ENCODE results near the gene TMEM219. TPM values are rescaled to one million over a fixed set of nuclear protein-coding genes. Genes with fewer than 3 reads are reported as not detected.
"Not testable (repeated sequence)": the region's sequence is repeated elsewhere in the genome, so short reads cannot be mapped to it uniquely, and the experiment has no call there.

TMEM219 gene
- total RNA-seq, 4 donors from 2014 or later = 48.1 to 120 (median 60.2) TPM

DNA sequence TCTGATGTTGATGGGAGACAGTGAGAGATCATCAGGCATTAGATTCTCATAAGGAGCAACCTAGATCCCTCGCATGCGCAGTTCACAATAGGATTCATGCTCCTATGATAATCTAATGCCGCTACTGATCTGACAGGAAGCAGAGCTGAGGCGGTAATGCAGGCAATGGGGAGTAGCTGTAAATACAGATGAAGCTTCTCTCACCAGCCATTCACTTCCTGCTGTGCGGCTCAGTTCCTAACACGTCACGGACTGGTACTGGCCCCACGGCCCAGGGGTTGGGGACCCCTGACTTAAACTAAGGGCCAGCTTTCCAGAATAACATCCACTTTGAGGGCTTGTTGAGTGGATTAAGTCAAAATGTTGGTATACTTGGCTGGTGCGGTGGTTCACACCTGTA lies 2.6 kb upstream of the TMEM219 start:
- H3K27ac ChIP-seq = no peak overlapping the region
- H3K4me1 ChIP-seq = peaks cover 6 to 12% of the 10 kb centered on the region in 2 donors
- ATAC-seq (no peak), DNase-seq (no peak)
- in situ Hi-C loops (cut with MboI; ENCODE audit: low sequenced_read_pairs in 4 of 4) (no loop called here), intact Hi-C loops (cut with DNase I; ENCODE audit: low total_unique reads) (no loop called here)
- no peaks in the 10 kb centered on the region for H3K9me3 ChIP-seq
- H3K4me3 ChIP-seq = no peak overlapping the region
- no peaks in the 10 kb centered on the region for H3K27me3 ChIP-seq
- TF ChIP-seq, protein P1, sequence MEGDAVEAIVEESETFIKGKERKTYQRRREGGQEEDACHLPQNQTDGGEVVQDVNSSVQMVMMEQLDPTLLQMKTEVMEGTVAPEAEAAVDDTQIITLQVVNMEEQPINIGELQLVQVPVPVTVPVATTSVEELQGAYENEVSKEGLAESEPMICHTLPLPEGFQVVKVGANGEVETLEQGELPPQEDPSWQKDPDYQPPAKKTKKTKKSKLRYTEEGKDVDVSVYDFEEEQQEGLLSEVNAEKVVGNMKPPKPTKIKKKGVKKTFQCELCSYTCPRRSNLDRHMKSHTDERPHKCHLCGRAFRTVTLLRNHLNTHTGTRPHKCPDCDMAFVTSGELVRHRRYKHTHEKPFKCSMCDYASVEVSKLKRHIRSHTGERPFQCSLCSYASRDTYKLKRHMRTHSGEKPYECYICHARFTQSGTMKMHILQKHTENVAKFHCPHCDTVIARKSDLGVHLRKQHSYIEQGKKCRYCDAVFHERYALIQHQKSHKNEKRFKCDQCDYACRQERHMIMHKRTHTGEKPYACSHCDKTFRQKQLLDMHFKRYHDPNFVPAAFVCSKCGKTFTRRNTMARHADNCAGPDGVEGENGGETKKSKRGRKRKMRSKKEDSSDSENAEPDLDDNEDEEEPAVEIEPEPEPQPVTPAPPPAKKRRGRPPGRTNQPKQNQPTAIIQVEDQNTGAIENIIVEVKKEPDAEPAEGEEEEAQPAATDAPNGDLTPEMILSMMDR (IDR thresholded peaks at IDR 0.05 in 4 of 5, conservative IDR thresholded peaks at IDR 0.05 in 1 of 5) = no peak
- TF ChIP-seq POLR2A (IDR thresholded peaks at IDR 0.05) = no peak
- H3K36me3 ChIP-seq = peaks cover 0 to 5% of the 10 kb centered on the region in 2 donors

DNA sequence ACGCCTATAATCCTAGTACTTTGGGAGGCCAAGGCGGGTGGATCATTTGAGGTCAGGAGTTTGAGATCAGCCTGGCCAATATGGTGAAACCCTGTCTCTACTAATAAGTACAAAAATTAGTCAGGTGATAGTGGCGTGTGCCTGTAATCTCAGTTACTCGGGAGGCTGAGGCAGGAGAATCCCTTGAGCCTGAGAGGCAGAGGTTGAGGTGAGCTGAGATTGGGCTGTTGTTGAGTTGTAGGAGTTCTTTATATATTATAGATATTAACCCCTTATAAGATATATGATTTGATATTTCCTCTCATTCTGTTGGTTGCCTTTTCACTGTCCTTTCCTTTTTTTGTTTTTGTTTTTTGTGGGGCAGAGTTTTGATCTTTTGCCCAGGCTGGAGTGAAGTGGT lies 2.1 kb upstream of the TMEM219 start:
- in situ Hi-C loops (cut with MboI; ENCODE audit: low sequenced_read_pairs in 4 of 4); ATAC-seq: not testable (repeated sequence)

GRCh38 chr16:29961127-29961478 lies 776 bp upstream of the TMEM219 start:
- peak in 1 of 2 donors; percentile 2 for ATAC-seq

More for the DNA sequence above, 2.1 kb upstream of the TMEM219 start:
- H3K4me3 ChIP-seq, DNase-seq, H3K27me3 ChIP-seq, H3K9me3 ChIP-seq, H3K27ac ChIP-seq, H3K36me3 ChIP-seq: not testable (repeated sequence)
- H3K4me1 ChIP-seq = peaks cover 6 to 12% of the 10 kb centered on the region in 2 donors
- intact Hi-C loops (cut with DNase I; ENCODE audit: low total_unique reads) = loop anchor here (2.0 to 5.0 kb wide), 2 partner anchors 33 to 37 kb away; partner anchors contain the start of genes HIRIP3, INO80E and KCTD13

GRCh38 chr16:29962344-29962994 lies 590 bp downstream of the TMEM219 start:
- intact Hi-C loops (cut with DNase I; ENCODE audit: low total_unique reads) (loop anchor here (5.0 kb wide), 1 partner anchor 35 kb away; the partner anchor contains the start of genes HIRIP3 and INO80E), in situ Hi-C loops (cut with MboI; ENCODE audit: low sequenced_read_pairs in 4 of 4) (no loop called here)
- Histone ChIP-seq H3K36me3 (peaks cover 0 to 12% of the 10 kb centered on the region in 2 donors), H3K9me3 (no peaks in the 10 kb centered on the region), H3K27me3 (no peaks in the 10 kb centered on the region), H3K4me3 (peak overlapping the region; percentile 67 to 95 (median 80)), H3K4me1 (peaks cover 6 to 12% of the 10 kb centered on the region in 2 donors), H3K27ac (peak overlapping the region; percentile 74 to 94 (median 88))
- ATAC-seq = peak in 1 of 2 donors; percentile 28
- TF ChIP-seq POLR2A (IDR thresholded peaks at IDR 0.05) = no peak
- TF ChIP-seq, protein P1 (IDR thresholded peaks at IDR 0.05 in 4 of 5, conservative IDR thresholded peaks at IDR 0.05 in 1 of 5) = no peak
- no peak for DNase-seq

More at GRCh38 chr16:29961127-29961478, 776 bp upstream of the TMEM219 start:
- no peaks in the 10 kb centered on the region for H3K9me3 ChIP-seq
- intact Hi-C loops (cut with DNase I; ENCODE audit: low total_unique reads) (loop anchor here (1.0 to 5.0 kb wide), 3 partner anchors 34 to 171 kb away; partner anchors contain the start of genes HIRIP3, INO80E, KCTD13 and KIF22), in situ Hi-C loops (cut with MboI; ENCODE audit: low sequenced_read_pairs in 4 of 4) (no loop called here)
- peak overlapping the region; percentile 74 to 94 (median 88) for H3K27ac ChIP-seq
- peak overlapping the region; percentile 67 to 95 (median 80) for H3K4me3 ChIP-seq
- H3K27me3 ChIP-seq = no peaks in the 10 kb centered on the region
- H3K4me1 ChIP-seq = peaks cover 6 to 12% of the 10 kb centered on the region in 2 donors
- peaks cover 0 to 12% of the 10 kb centered on the region in 2 donors for H3K36me3 ChIP-seq
- DNase-seq = no peak
- TF ChIP-seq, protein P1 (IDR thresholded peaks at IDR 0.05 in 4 of 5, conservative IDR thresholded peaks at IDR 0.05 in 1 of 5) = no peak
- no peak for TF ChIP-seq POLR2A (IDR thresholded peaks at IDR 0.05)

DNA sequence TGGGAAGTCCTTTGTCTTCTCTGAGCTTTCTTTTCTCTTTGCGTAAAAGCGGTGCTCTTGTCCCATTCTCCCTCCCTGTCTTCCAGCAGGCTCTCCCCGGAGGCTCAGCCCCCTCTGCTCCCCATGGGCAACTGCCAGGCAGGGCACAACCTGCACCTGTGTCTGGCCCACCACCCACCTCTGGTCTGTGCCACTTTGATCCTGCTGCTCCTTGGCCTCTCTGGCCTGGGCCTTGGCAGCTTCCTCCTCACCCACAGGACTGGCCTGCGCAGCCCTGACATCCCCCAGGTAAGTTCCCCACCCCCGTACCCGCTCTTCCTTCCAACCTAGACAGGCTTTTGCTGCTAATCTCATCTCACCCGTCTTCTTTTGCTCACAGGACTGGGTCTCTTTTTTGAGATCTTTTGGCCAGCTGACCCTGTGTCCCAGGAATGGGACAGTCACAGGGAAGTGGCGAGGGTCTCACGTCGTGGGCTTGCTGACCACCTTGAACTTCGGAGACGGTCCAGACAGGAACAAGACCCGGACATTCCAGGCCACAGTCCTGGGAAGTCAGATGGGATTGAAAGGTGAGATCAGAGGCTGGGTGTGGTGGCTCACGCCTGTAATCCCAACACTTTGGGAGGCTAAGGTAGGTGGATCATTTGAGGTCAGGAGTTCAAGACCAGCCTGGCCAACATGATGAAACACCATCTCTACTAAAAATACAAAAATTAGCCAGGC lies 1.3 kb downstream of the TMEM219 start:
- H3K27me3 ChIP-seq = no peaks in the 10 kb centered on the region
- peak overlapping the region; percentile 67 to 95 (median 80) for H3K4me3 ChIP-seq
- DNase-seq = no peak
- peak overlapping the region; percentile 74 to 94 (median 88) for H3K27ac ChIP-seq
- no peak for ATAC-seq
- TF ChIP-seq POLR2A (IDR thresholded peaks at IDR 0.05) = no peak
- TF ChIP-seq, protein P1 (IDR thresholded peaks at IDR 0.05 in 4 of 5, conservative IDR thresholded peaks at IDR 0.05 in 1 of 5) = no peak
- peaks cover 6 to 12% of the 10 kb centered on the region in 2 donors for H3K4me1 ChIP-seq
- peaks cover 0 to 16% of the 10 kb centered on the region in 2 donors for H3K36me3 ChIP-seq
- intact Hi-C loops (cut with DNase I; ENCODE audit: low total_unique reads) = loop anchor here (5.0 kb wide), 1 partner anchor 34 kb away; the partner anchor contains the start of genes HIRIP3 and INO80E
- H3K9me3 ChIP-seq = no peaks in the 10 kb centered on the region
- in situ Hi-C loops (cut with MboI; ENCODE audit: low sequenced_read_pairs in 4 of 4) = no loop called here
